Stimulated activated CD4-positive, alpha-beta T cell treated with anti-CD3 and anti-CD28 coated beads, Interleukin-15, amount 100 ng/mL, for 24 hours (primary cell): ENCODE data around the gene SMDT1.

ENCODE experiments used
- DNase-seq: peaks from one replicate; pipeline ENCODE4 v3.0.0-alpha.2; 2020

SMDT1 gene, protein sequence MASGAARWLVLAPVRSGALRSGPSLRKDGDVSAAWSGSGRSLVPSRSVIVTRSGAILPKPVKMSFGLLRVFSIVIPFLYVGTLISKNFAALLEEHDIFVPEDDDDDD

DNA sequence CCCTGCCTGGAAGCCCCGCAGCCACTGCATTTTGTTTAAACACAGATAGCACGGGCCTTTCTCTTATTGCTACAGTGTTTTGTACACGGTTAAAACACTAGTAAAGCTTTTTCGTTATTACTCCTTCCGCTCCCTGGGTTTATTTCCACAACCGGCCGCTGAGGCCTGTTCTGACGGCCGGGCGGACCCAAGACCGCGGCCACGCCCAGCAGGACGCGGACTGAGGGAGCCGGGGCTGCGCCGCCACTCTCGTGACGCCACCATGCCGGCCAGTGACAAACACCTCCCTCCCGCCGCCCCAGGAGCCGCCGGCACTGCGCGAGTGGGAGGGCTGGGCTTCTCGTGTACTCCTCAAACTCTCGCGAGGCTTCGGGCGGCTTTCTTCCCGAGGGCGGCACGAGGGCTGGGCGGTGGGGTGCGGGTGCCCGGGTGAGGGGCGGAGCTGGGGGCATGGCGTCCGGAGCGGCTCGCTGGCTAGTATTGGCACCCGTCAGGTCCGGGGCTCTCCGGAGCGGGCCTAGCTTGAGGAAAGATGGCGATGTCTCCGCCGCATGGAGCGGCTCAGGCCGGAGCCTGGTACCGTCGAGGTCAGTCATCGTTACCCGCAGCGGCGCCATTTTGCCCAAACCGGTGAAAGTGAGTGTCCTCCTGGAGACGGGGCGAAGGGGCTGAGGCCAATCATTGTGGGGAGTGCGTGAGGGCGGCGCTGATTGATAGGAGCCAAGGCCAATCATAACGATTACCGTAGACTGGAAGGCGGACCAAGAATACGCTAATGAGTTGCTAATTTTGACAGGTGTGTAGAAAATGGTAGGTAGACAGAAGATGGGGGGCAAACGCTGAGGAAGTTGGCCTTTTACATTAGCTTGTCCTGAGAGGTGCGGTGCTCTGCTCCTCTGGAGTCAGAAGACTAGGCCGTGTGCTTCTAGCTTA is at the start of gene SMDT1:
TSS of gene SMDT1 (plus strand) at position 382 of the 933 bp plus-strand sequence. CDS start at position 451, 69 bp downstream.
- DNase-seq = peak; percentile 99

DNA sequence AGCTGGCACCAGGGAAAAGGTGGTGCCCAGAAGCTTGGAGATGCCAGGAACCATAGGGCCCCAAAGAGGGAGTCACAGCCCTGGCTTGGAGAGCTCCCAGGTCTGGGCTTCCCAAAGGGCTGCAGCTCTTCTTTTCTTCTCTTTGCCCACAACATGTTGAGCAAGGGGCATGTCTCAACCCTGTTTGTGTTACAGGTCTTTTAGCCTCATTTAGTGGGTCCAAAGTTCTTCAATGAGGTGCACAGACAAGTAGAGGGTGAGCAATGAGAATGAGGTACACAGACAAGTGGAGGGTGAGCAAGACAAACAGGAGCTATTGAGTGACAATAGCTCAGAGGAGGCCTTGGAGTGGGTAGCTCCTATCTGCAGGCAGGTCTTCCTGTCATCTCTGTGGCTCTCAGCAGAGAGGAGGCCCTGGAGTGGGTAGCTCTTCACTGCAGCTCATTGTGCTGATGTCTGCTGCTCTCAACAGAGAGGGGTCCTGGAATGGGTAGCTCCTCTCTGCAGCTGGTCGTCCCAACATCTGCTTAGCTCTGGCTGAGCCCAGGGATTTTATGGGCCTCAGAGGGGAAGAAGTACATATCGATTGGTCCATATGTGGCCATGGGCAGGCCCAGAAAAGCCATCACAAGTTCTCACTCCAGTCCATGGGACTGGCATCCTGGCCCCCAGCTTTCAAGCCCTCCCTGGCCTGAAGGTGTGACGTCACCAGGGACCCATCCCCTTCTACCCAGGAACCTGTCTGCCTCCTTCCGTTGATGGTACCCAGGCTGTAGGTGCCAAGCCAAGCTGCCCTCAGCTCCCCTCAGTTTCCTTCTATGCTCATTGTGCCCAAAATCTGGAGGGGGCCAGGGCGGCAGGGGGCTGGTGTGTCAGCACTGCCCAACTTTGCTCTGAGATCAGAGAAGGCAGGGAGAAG is 46.0 kb upstream of the SMDT1 start:
- DNase-seq = no peak

DNA sequence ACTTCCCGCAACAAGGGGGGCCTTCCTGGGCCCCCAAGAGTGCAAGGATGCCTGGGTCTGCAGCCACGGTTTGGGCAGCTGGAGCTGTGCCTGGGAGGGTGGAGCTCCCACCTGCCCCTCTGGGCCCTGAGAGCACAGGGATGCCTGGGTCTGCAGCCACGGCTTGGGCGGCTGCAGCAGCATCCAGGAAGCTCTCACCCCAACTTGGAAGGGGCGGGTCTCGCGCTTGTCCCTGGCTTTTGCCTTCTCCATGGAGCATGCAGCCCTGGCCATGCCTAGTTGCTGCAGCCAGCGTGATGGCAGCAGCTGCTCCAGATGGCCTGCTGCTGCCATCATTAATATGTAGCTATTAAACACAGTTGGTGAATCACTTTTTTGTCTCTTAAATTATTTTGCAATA is 44.2 kb upstream of the SMDT1 start:
- DNase-seq = no peak

DNA sequence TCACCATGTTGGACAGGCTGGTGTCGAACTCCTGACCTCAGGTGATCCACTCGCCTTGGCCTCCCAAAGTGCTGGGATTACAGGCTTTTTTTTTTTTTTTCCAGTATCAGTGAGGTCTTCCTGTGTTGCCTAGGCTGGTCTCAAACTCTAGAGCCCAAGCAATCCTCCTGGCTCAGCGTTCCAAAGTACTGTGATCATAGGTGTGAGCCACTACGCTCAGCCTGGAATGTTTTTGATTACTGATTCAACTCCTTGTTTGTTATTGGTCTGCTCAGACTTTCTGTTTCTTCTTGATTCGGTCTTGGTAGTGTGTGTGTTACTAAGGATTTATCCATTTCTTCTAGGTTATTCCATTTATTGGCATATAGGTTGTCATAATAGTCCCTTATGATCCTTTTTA is 40.2 kb upstream of the SMDT1 start:
- no peak for DNase-seq

DNA sequence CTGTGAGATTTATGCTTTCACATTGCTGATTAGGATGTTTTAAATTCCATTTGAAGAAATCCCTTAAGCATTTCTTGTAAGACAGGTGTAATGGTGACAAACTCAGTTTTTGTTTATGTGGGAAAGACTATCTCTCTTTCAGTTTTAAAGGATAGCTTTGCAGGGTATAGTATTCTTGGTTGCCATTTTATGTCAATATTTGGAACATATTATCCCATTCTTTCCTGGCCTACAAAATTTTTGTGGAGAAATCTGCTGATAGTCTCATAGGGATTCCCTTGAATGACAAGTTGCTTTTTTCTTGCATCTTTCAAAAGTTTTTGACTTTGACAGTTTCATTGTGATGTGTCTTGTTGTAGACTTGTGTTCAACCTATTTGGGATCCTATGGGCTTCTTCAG is 37.7 kb upstream of the SMDT1 start:
- no peak for DNase-seq

DNA sequence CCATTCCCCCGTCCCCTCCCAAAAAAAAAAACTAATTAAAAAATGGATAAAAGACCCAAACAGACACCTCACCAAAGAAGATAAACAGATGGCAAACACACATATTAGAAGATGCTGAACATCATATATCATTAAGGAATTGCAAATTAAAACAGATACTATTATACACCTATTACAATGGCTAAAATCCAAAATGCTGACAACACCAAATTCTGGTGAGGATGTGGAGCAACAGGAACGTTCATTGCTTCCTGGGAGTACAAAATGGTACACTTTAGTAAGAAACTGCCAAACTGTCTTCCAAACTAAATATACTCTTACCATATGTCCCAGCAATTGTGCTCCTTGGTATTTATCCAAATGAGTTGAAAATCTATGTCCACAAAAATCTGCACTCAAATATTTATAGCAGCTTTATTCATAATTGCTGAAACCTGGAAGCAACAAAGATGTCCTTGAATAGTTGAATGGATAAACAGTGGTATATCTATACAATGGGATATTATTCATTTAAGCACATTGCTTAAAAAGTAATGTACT is 28.8 kb upstream of the SMDT1 start:
- no peak for DNase-seq

DNA sequence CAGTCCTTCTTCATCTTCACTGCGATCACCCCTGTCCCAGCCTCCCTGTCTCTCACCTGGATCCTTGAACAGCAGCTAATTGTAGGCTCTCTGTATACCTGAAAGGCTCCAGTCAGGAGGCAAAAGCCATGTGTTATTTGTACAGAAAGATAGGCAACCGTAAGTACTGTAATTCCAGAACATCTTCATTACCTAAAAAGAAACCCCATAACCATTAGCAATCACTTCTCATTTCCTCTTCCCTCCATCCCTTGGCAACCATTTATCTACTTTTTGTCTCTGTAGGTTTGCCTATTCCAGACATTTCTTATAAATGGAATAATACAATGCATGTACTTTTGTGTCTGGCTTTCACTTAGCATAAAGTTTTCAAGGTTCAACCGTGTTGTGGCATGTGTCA is 26.7 kb upstream of the SMDT1 start:
- DNase-seq = no peak

DNA sequence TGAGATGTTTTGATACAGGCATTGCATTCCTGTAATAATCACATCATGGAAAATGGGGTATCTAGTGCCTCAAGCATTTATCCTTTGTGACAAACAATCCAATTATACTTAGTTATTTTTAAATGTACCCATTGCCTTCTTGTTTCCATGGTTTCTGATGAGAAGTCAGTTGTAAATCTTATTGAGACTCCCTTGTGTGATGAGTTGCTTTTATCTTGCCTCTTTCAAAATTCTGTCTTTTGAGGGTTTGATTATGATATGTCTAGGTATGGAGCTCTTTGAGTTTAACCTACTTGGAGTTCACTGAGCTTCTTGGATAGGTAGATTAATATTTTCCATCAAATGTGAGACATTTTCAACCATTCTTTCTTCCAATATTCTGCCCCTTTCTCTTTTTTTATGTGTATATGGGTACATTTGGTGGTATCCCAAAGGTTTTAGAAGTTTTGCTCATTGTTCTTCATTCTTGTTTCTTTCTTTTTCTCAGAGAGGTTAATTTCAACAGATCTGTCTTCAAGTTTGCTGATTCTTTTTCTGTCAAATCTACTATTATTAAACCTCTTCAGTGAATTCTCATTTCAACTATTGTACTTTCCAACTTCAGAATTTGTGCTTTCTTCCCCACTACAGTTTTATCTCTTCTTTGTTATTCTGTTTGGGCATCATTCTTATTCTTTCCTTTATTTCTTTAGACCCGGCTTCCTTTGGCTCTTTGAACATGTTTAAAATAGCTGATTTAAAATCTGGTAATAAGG is 22.6 kb upstream of the SMDT1 start:
- no peak for DNase-seq

DNA sequence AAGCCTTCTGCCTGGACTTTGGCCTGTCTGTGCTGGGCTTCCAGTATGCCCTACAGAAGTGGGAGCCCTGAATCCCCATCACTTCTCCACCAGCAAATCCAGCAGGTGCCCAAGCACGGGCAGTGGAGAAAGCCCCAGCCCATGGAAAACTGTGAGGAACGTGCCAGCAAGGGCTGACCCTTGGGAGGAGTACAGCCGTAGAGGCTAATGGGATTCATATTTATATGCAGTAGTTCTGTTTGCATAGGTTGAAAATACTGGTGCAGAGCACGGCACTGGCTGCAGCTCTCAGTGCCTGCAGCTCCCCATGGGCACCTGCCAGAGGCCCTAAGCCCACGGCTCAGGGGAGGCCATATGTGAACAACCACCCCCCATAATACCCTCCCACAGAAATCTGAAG is 19.0 kb upstream of the SMDT1 start:
- no peak for DNase-seq

DNA sequence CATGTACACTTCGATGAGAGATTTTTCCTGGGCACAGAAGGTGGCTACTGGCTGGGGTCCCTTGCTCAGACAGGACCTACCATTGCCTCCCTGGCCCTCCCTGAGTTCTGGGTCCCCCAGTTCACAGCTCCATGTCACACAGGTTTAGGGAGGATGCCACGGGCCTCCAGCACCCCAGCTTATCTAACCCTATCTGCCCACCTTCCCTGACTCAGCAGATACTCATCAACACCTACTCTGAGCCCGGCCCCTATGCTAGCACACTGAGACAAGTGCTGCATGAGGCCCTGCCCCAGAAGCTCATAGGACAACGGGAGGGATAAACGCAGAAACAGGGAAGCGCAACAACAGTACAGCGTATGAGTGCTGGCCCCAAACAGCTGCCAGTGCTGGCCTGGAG is 18.5 kb upstream of the SMDT1 start:
- no peak for DNase-seq

DNA sequence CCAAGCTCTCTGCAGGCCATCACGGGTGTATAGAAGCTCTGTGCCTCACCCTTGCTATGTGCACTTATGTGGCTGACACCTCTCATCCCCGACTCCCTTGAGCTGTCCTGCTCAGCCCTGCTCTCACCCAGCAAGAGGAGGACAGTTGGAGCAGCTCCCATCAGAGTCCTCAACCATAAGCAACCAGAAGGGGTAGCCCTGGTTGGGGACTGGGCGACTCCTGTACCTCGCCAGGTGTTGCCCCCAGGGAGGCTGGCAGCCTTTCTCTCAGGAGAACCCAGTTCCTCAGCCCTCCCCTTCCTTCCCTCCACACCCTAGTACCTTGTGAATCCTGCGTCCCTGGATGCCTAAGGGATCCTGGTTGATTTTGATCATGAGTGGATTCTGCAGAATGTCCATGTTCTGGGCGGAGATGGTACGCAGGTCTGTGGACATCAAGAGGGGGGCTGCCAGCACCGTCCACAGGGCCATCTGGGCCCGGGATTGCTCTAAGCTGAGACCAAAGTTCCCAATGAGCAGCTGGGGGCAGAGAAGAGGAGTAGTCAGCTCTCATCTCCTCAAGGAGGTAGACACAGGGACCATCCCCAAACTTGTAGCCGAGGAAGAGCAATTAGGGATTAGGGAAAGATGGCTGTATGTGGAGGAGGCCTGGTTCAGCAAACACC is 16.9 kb upstream of the SMDT1 start:
- no peak for DNase-seq

DNA sequence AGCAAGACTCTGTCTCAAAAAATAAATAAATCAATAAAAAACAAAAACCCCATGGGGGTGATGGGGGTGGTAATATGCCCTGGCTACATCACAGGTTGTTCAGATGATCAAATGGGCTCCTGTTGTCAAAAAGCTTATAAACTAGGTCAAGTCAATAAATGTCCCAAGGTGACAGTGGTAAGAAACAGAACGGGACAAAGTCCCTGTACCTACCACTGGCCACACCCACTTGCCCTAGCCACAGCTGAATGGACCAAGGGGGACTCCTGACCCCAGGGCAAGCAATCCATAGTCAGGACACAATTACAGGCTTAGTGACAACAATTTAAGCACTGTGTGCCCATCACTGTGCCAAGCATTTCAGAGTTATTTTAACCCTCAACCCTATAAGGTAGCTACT is 14.9 kb upstream of the SMDT1 start:
- DNase-seq = no peak

DNA sequence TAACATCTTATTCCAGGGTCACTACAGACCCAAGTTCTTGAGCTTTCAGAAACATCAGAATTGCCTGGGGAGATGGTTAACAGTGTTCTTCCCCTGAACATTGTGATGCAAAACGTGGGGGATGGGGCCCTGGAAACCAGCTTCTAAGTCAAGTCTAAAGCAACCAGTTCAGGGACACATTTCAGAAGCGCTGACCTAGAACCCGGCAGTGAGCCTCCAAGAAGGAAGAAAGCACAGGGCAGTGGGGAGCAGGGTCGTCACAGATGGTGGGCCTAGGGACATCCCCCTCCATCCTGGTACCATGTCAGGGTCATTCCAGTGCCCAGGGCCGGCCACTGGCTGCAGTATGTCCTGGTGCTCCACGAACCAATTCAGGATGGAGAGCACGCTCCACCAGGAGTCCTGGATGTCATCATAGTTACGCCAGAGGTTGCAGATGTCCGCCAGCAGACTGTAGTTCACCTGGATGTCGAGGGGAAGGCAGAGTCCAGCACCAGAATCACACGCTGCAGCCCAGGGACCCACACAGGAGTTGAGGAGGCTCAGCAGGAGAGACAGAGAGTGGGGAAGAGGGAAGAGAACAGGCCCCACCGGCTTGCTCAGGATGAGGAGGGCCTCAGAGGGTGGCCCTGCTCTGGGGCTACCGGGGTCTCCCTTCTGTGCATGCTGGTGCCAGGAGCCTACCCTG is 13.9 kb upstream of the SMDT1 start:
- no peak for DNase-seq

DNA sequence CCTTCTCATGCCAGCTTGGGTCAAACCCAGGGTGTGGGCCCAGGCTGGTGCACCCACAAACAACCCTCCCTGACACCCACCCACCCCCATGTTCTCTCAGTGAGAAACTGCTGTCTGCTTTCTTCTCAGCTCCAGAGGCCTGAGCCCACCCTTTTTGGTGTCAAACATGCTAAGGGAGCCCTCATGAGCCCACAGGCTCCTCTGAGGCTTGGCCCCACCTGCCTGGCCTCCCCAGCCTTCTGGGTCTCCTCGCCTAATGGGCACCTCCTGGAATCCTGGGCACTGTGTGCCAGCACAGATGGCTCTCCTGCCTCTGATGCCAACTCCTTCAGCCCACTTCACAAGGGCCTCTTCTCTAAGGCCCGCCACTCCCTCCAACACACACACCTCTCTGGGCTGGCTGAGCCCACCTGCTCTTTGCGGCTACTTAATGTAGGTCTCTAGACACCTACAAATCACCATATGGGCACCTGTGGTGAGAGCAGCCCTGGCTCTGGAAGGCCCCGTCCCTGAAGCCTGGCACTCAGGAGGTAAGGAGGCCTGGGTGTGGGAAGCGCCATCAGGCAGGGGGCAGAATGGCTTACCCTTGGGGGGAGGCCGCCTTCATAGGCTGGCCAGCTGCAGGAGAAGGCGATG is 13.3 kb upstream of the SMDT1 start:
- DNase-seq = no peak

DNA sequence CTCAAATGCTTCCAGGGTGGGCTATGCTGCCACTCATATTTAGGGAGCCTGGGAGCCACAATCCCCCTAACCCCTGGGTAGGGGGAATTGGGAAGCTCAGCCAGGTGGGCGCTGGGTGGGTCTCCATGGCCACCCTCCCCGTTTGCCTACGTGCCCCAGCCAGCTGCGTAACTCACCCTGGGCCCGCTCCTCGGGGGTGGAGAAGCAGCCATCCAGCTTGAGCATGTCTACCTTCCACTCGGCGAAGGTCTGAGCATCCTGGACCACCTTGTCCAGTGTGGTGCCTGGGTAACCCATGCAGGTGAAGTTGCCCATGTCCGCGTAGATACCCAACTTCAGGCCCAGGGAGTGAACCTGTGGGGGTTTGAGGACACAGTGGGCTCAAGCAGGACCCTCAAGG is 12.6 kb upstream of the SMDT1 start:
- DNase-seq = no peak

DNA sequence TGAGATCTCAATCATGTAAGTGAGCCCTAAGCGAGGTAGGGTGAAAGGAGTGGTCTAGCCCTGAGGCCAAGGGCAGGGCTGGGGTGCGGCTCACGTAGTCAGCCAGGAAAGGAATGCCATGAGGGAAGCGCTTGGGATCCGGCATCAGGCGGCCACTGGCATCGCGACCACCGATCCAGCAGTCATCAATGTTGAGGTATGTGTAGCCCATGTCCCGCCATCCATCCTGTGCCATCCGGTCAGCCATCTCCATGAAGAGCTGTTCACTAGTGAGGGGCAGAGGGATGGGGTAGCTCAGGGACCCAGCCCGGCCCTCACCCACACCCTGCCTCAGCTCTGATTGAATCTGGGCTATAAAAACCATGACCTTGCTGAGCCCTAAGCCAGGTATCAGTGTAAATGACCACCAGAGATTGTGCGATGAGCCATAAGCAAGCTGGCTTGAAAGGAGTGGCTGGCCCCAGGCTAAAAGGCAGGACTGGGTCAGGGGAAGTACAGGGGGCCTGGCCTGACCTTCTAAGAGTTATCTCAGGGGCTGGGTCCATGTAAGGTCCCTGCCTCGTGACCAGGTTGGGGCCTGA is 11.7 kb upstream of the SMDT1 start:
- DNase-seq = no peak

DNA sequence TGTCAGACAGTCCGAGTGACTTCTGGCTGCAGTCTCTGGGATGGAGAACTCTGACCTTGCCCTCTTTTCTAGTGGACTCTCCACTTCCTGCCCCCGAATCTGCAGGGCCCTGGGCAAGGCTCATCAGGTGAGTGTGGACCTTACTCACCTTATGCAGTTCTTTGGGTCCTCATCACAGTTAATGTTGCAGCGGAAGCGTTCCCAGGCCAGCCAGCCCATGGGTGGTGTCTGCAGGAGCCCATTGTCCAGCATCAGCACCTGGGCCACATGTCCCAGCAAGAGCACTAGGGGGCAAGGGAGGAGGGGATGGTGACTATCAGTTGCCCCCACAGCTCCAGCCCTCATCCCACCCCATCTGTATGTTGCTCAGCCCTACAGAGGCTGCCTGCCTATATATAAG is 11.2 kb upstream of the SMDT1 start:
- no peak for DNase-seq

DNA sequence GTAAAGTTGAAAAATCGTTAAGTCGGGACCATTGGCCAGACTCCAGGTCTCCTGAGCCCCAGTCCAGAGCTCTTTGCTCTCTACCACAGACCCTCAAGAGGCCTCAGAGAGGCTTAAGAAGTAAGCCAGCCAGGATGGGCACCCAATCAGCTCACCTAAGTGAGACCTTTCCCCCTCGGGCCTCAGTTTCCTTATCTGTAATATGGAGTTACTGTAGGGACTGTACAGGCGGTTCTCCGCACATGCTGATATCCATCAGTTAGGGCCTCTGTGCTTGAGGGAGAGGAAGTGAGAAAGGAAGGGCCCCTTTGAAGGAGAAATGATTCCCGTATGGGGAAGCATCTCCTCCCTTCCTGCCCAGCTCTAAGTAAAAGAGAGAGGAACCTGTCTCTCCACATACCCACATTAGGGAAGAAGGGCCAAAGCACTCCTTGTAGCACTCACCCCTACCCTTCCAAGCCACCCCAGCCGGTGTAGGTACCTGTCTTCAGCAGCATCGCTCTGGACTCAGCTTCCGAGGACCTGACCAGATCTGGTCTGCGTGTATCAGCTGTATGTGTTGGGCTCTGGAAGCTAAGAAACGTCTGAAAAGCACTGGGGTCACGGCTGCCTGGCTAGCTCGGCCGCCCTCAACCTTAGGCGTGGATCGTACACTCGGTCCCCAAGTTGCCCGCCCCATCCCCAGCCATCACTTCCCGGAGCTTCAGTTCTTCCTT is 9.5 kb upstream of the SMDT1 start:
- DNase-seq = no peak

DNA sequence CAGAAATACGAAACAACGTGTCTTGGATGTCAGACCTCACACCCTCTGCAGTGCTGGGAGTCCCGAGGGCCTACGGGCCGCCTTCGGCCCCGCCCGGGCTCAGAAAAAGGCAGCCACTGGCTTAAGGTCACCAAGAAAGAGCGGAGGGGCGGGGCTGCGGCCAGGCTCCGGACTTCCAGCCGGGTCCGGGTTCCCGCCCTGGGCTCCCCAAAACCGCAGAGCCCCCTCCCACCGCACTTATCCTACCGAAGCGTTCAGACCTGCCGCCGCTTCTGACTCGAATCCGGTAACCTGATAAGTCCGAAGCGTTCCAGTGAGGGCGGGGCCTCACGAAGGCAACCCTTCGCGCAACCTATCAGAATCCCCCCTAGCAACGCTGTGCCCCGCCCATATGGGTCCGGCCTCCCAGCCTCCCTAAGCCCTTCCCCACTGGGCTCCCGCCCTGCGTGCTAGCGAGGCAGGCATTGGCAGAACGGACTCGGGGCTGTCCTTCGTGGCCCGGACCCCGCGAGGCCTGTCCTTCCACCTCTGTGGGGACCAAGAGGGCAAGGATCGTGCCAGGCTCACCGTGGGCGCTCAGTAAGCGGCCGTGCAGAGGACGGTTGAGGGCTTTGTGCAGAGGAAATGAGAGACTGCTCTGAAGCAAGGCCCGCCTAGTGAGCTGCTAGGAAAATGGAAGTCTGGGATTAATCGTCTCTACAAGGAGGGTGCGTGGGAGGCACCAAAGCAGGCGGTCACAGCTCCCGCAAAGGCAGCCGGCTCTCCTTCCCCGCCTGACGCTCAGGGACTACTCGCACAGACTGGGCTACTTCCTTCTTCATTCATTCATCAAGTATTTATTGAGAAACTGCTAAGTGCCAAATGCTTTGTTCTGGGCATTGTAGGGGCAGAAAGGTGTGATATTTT is 8.7 kb upstream of the SMDT1 start, which contains the start of gene NAGA:
TSS of gene NAGA (minus strand) at position 296 of the 906 bp plus-strand sequence. CDS start 515 bp downstream, outside the sequence.
- DNase-seq = peak; percentile 97
